Renal pelvis (tissue), 12 donors: ENCODE data around the gene TMEM255A. TPM values are rescaled to one million over a fixed set of nuclear protein-coding genes. Genes with fewer than 3 reads are reported as not detected.
A peak's percentile ranks its signal among the peaks of the same experiment; 100 is the strongest.
"Not testable (repeated sequence)": the region's sequence is repeated elsewhere in the genome, so short reads cannot be mapped to it uniquely, and the experiment has no call there.

Source experiments
- DNase-seq: peaks from one replicate; pipeline ENCODE4 v3.0.0-alpha.2; 2013
- long read RNA-seq, 16 experiments: transcript quantifications; one replicate each; lab custom pipeline, GENCODE V29; 2026
- polyA plus RNA-seq, 3 donors: library from polyadenylated mRNA; unstranded; fragments of 120-200 nt; gene quantifications; one replicate each; pipeline ENCODE4 v1.2.1, GENCODE V29; 2013; ENCODE audit not compliant: insufficient read length in 3 of 3

The TMEM255A gene
- polyA plus RNA-seq, result under 1 TPM; 0.21 to 0.30 (median 0.25) TPM
- long read RNA-seq, donor 1, partial matches to known transcripts, result 0 of 1 reads
- long read RNA-seq, donor 1, other reads (novel, unspliced or antisense), result 0 of 1 reads
- long read RNA-seq, donor 2, result 0 reads
- long read RNA-seq, donor 3, result 0 reads
- long read RNA-seq, donor 4, result 0 reads
- long read RNA-seq, donor 5, result 0 reads
- long read RNA-seq, donor 6, result 0 reads
- long read RNA-seq, donor 7, result 0 reads
- long read RNA-seq, donor 8, partial matches to known transcripts, result 0 of 4 reads
- long read RNA-seq, donor 8, other reads (novel, unspliced or antisense), result 0 of 4 reads
- long read RNA-seq, donor 9, result 0 reads
- long read RNA-seq, donor 10, result 0 reads
- long read RNA-seq, donor 11, result 0 reads
- long read RNA-seq, donor 12, result 0 reads
- long read RNA-seq, donor 13, result 0 reads
- long read RNA-seq, donor 14, partial matches to known transcripts, result 0 of 1 reads
- long read RNA-seq, donor 14, other reads (novel, unspliced or antisense), result 0 of 1 reads
- long read RNA-seq, donor 15, partial matches to known transcripts, result 0 of 1 reads
- long read RNA-seq, donor 15, other reads (novel, unspliced or antisense), result 0 of 1 reads
- long read RNA-seq, donor 16, result 0 reads

GRCh38 chrX:120310861-120311726 lies at the start of gene TMEM255A:
TSS of gene TMEM255A (minus strand) at chrX:120311461. CDS start at chrX:120311309, 152 bp downstream.
- DNase-seq, result no peak

- DNase-seq, result peak; percentile 23
Observed at GRCh38 chrX:120358737-120359456, 47.6 kb upstream of the TMEM255A start.

GRCh38 chrX:120357186-120357585 lies 45.9 kb upstream of the TMEM255A start:
- DNase-seq, result no peak

- DNase-seq, result no peak
Observed at GRCh38 chrX:120356084-120356483, 44.8 kb upstream of the TMEM255A start.

- DNase-seq, result no peak
Observed at GRCh38 chrX:120350450-120351138, 39.3 kb upstream of the TMEM255A start.

- not testable (repeated sequence) for DNase-seq
Observed at GRCh38 chrX:120344566-120344965, 33.3 kb upstream of the TMEM255A start.

- no peak for DNase-seq
Observed at GRCh38 chrX:120336899-120337298, 25.6 kb upstream of the TMEM255A start.

GRCh38 chrX:120335289-120335688 lies 24.0 kb upstream of the TMEM255A start:
- no peak for DNase-seq

GRCh38 chrX:120334603-120335002 lies 23.3 kb upstream of the TMEM255A start:
- DNase-seq, result no peak

- DNase-seq, result no peak
Observed at GRCh38 chrX:120334151-120334550, 22.9 kb upstream of the TMEM255A start.

- DNase-seq, result no peak
Observed at GRCh38 chrX:120332394-120332793, 21.1 kb upstream of the TMEM255A start.

- no peak for DNase-seq
Observed at GRCh38 chrX:120331116-120331515, 19.9 kb upstream of the TMEM255A start.

- DNase-seq, result no peak
Observed at GRCh38 chrX:120321520-120322281, 10.4 kb upstream of the TMEM255A start.

GRCh38 chrX:120318411-120318810 lies 7.2 kb upstream of the TMEM255A start:
- DNase-seq, result no peak

- DNase-seq, result no peak
Observed at GRCh38 chrX:120316587-120317283, 5.5 kb upstream of the TMEM255A start.

- no peak for DNase-seq
Observed at GRCh38 chrX:120315776-120316175, 4.5 kb upstream of the TMEM255A start.

GRCh38 chrX:120311727-120312063 lies 434 bp upstream of the TMEM255A start:
- no peak for DNase-seq

- no peak for DNase-seq
Observed at GRCh38 chrX:120309873-120310705, 1.2 kb downstream of the TMEM255A start.
